ENCODE data around the gene PTPN7.

GRCh38 chr1:202133001-202133400 is 27.4 kb downstream of the PTPN7 start:
- TF ChIP-seq MAX (IDR thresholded peaks at IDR 0.05) (no peak), PHF8 (CRISPR knock-in tag; IDR thresholded peaks at IDR 0.05) (no peak), JUN (CRISPR knock-in tag; IDR thresholded peaks at IDR 0.05) (no peak), ZNF782 (CRISPR knock-in tag; IDR thresholded peaks at IDR 0.05; ENCODE audit: borderline replicate concordance) (no peak), ZNF317 (CRISPR knock-in tag; IDR thresholded peaks at IDR 0.05) (no peak)
